ENCODE data around the gene C6orf120.

Gene C6orf120

GRCh38 chr6:169724494-169725124 is 22.7 kb downstream of the C6orf120 start, which contains the start of gene PHF10:
TSS of gene PHF10 (minus strand) at chr6:169724500. CDS start at chr6:169723931, 569 bp downstream.
- DNase-seq = peak in 51 of 58 donors; percentile 7 to 80 (median 56)

DNA sequence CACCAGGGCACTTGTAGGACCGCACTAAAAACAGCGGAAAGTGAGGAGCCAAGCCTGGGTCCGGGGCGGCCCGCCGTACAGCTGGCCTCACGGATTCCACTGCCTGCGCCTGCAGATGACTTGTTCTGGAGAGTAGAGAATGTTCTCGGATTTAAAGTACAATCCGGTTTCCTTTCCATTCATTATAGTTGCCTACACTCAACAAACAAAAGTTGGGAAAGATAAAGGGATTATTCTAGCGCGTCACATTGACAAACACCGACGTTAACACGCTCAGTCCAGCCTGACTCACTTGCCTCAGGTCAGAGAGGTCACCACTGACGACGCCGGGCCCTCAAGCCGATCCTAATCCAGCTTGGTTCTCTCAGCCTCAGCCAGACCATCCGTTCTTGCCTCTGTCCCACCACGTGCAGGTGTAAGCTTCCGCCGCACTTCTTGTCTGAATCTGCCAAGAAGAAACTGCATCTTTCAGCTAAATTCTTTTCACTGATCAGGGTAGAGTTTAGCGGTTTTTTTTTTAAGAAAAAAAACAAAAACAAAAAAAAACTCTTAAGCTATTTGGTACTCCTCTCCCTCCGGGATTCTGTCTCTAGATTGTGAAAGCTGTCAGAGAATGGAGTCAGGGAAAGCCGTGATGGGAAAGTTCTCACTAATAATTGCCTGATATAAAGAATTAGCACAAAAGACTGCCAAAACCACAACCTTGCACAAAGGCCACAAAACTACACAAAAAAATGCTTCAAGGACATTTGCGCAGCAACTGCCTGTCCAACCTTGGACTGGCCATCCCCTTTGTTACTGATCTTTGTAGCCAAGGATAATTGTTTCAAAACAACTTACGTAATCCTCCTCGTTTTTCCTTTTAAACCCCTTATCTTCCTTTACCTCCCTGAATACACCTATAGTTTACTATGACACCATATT is 23.5 kb downstream of the C6orf120 start:
- peak in 29 of 58 donors; percentile 4 to 70 (median 30) for DNase-seq

DNA sequence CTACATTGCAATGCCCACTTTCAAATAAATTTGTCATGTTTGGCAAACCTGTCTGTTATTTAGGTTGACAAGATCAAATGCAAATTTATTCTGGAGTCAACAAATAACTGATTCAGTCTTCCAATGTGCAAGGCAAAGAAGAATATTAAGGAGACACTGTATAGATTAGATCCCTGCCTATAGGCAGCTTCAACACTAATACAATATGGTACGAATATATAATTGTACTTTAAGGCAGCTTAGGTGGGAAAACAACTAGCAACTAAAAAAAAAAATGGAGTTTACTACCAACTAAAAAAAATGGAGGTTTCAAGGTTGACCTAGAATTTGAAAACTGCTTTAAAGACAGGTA is 24.1 kb downstream of the C6orf120 start:
- no peak for DNase-seq

DNA sequence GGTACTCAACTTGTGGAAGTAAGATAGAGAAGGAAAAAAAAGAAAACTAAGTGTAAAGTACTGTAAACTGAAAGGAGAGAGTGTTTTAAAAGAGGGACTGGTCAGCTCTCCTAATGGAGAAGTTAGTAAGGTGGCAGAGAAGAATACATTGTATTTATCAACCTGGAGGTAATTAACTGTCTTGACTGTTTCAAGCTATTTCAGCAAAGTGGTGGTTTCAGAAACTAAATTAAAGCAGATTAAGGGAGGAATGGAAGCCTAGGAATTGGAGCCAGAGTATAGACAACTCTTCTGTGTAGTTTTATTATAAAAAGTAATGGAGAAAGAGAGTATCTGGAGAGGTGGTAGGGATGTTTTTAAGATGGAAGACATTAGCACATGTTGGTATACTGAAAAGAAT is 25.0 kb downstream of the C6orf120 start:
- DNase-seq = no peak

GRCh38 chr6:169729961-169730360 is 28.0 kb downstream of the C6orf120 start:
- no peak for DNase-seq

- no peak for DNase-seq
These were observed 36.5 kb downstream of the C6orf120 start for GRCh38 chr6:169738204-169738975.

GRCh38 chr6:169738976-169739529 is 37.1 kb downstream of the C6orf120 start:
- DNase-seq = no peak

GRCh38 chr6:169741344-169741743 is 39.4 kb downstream of the C6orf120 start:
- no peak for DNase-seq

DNA sequence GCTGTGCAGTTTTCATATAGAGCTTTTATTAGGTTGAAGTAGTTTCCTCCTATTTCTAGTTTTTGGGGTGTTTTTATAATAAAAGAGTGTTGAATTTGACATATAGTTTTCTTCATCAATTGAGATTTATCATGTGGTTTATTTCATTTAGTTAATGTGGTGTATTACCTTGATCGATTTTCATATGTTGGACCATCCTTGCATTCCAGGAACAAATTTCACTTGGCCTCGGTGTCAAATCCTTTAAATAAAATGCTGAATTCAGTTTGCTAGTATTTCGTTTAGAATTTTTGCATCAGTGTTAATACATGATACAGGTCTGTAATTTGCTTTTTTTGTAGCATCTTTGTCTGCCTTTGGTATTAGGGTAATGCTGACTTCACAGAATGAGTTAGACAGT is 43.5 kb downstream of the C6orf120 start:
- DNase-seq = no peak

DNA sequence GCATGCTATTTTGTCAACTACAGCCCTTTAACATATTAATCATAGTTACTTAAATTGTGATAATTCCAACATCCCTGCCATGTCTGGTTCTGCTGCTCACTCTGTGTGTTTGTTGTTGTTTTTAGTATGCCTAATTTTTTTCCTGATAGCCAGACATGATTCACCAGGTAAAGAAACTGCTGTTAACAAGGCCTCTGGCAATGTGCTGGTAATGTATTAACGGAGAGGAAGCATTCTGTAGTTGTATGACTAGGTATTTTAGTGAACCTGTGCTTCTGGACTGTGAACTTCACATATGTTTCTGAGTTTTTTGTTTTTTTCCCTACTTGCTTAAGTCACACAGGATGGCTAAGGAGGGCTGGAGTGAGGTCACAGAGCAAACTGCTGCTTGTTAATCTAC is 44.6 kb downstream of the C6orf120 start:
- no peak for DNase-seq

GRCh38 chr6:169751242-169752073 is 49.5 kb downstream of the C6orf120 start, which contains the start of the genes DYNLT2 and ERMARD:
TSS of gene DYNLT2 (minus strand) at chr6:169751572. CDS start at chr6:169751458, 114 bp downstream.
TSS of gene ERMARD (plus strand) at chr6:169751622. CDS start at chr6:169751658, 36 bp downstream.
- DNase-seq = peak; percentile 48 to 95 (median 91)

GRCh38 chr6:169752074-169752623 is 50.2 kb downstream of the C6orf120 start:
- peak in 3 of 58 donors; percentile 5 to 54 (median 15) for DNase-seq
